Measurements from ENCODE around the gene FAM168A. TPM values are rescaled to one million over a fixed set of nuclear protein-coding genes. Genes with fewer than 3 reads are reported as not detected.

The FAM168A gene
- total RNA-seq, 2 experiments from 2014 or later, result 10.1 to 23.7 TPM

GRCh38 chr11:73414977-73415651 lies 182.8 kb downstream of the FAM168A start:
- Histone ChIP-seq H3K4me1 (ENCODE audit: insufficient read depth, low read length, poor library complexity, severe bottlenecking) (no peaks in the 10 kb centered on the region), H3K27ac (ENCODE audit: low read depth, low read length, poor library complexity, severe bottlenecking) (no peak overlapping the region), H3K4me3 (ENCODE audit: low read depth, low read length, poor library complexity, severe bottlenecking) (no peak overlapping the region), H4K20me1 (ENCODE audit: insufficient read depth, low read length) (no peaks in the 10 kb centered on the region), H3K79me2 (ENCODE audit: insufficient read depth, low read depth, low read length) (no peaks in the 10 kb centered on the region), H3K36me3 (ENCODE audit: insufficient read depth, low read length) (peaks cover 5% of the 10 kb centered on the region), H3K9me3 (ENCODE audit: low read length) (no peaks in the 10 kb centered on the region), H3K4me2 (ENCODE audit: low read length) (no peak overlapping the region), H3K9me2 (ENCODE audit: insufficient read depth, low read length) (no peaks in the 10 kb centered on the region), H2AFZ (ENCODE audit: low read length) (no peak overlapping the region)
- no peak for DNase-seq (ENCODE audit: low spot score)
- ChIA-PET POLR2A (interaction anchor here (0.5 to 1.4 kb wide), 5 partner anchors 9 to 222 kb away, joined by 3 to 8 read pairs (median 3); no protein-coding TSS in a partner anchor), CTCF (ENCODE audit: unreplicated experiment) (interaction anchor here (1.8 kb wide), 1 partner anchor 8 kb away, joined by 8 read pairs; no protein-coding TSS in a partner anchor)
- TF ChIP-seq EZH2phosphoT487 (IDR thresholded peaks at IDR 0.05; ENCODE audit: borderline replicate concordance, low read depth, low read length), result no peak
- TF ChIP-seq, protein P1, sequence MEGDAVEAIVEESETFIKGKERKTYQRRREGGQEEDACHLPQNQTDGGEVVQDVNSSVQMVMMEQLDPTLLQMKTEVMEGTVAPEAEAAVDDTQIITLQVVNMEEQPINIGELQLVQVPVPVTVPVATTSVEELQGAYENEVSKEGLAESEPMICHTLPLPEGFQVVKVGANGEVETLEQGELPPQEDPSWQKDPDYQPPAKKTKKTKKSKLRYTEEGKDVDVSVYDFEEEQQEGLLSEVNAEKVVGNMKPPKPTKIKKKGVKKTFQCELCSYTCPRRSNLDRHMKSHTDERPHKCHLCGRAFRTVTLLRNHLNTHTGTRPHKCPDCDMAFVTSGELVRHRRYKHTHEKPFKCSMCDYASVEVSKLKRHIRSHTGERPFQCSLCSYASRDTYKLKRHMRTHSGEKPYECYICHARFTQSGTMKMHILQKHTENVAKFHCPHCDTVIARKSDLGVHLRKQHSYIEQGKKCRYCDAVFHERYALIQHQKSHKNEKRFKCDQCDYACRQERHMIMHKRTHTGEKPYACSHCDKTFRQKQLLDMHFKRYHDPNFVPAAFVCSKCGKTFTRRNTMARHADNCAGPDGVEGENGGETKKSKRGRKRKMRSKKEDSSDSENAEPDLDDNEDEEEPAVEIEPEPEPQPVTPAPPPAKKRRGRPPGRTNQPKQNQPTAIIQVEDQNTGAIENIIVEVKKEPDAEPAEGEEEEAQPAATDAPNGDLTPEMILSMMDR (conservative IDR thresholded peaks at IDR 0.05; ENCODE audit: low read length), result no peak
- no TSS peak for BruUV-seq (replicated peaks)
- intact Hi-C loops (cut with micrococcal nuclease; ENCODE audit: unreplicated experiment), result loop anchor here (5.0 kb wide), 1 partner anchor 247 kb away; no protein-coding TSS in a partner anchor

- H3K36me3 ChIP-seq (ENCODE audit: insufficient read depth, low read length), result peaks cover 15% of the 10 kb centered on the region
- H3K9me2 ChIP-seq (ENCODE audit: insufficient read depth, low read length), result no peaks in the 10 kb centered on the region
- H3K4me3 ChIP-seq (ENCODE audit: low read depth, low read length, poor library complexity, severe bottlenecking), result no peak overlapping the region
- ChIA-PET CTCF (ENCODE audit: unreplicated experiment) (no interaction called here), POLR2A (no interaction called here)
- no peaks in the 10 kb centered on the region for H3K79me2 ChIP-seq (ENCODE audit: insufficient read depth, low read depth, low read length)
- TF ChIP-seq, protein P1 (conservative IDR thresholded peaks at IDR 0.05; ENCODE audit: low read length), result no peak
- TF ChIP-seq EZH2phosphoT487 (IDR thresholded peaks at IDR 0.05; ENCODE audit: borderline replicate concordance, low read depth, low read length), result no peak
- no peaks in the 10 kb centered on the region for H3K9me3 ChIP-seq (ENCODE audit: low read length)
- no peak overlapping the region for H2AFZ ChIP-seq (ENCODE audit: low read length)
- no TSS peak for BruUV-seq (replicated peaks)
- H4K20me1 ChIP-seq (ENCODE audit: insufficient read depth, low read length), result no peaks in the 10 kb centered on the region
- H3K27ac ChIP-seq (ENCODE audit: low read depth, low read length, poor library complexity, severe bottlenecking), result no peak overlapping the region
- intact Hi-C loops (cut with micrococcal nuclease; ENCODE audit: unreplicated experiment), result no loop called here
- DNase-seq (ENCODE audit: low spot score), result no peak
- H3K4me2 ChIP-seq (ENCODE audit: low read length), result no peak overlapping the region
- no peaks in the 10 kb centered on the region for H3K4me1 ChIP-seq (ENCODE audit: insufficient read depth, low read length, poor library complexity, severe bottlenecking)
Measured at GRCh38 chr11:73413256-73413655, 184.7 kb downstream of the FAM168A start.

DNA sequence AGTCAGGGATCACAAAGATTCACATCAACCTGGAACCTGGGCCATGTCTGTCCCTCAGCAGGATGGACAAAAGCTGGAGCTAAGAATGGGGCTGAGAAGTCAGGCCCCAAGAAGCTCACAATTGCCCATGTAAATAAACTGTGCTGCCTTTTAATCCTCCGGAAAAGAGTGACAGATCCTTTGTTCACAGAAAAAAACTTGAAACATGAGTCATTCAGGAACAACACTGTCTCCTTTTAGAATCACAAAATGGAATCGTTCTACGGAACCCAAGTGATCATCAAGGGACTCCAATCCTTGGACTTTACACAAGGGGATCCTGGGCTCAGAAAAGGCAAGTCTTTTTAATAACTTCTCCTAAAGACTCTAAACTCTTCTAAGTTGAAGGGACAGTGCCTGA lies 185.6 kb downstream of the FAM168A start:
- Histone ChIP-seq H3K36me3 (ENCODE audit: insufficient read depth, low read length) (peaks cover 18% of the 10 kb centered on the region), H2AFZ (ENCODE audit: low read length) (no peak overlapping the region), H3K79me2 (ENCODE audit: insufficient read depth, low read depth, low read length) (no peaks in the 10 kb centered on the region), H3K4me1 (ENCODE audit: insufficient read depth, low read length, poor library complexity, severe bottlenecking) (no peaks in the 10 kb centered on the region), H3K4me2 (ENCODE audit: low read length) (no peak overlapping the region), H3K4me3 (ENCODE audit: low read depth, low read length, poor library complexity, severe bottlenecking) (no peak overlapping the region), H3K9me3 (ENCODE audit: low read length) (no peaks in the 10 kb centered on the region), H3K27ac (ENCODE audit: low read depth, low read length, poor library complexity, severe bottlenecking) (no peak overlapping the region), H3K9me2 (ENCODE audit: insufficient read depth, low read length) (no peaks in the 10 kb centered on the region), H4K20me1 (ENCODE audit: insufficient read depth, low read length) (no peaks in the 10 kb centered on the region)
- DNase-seq (ENCODE audit: low spot score), result no peak
- no TSS peak for BruUV-seq (replicated peaks)
- ChIA-PET POLR2A (no interaction called here), CTCF (ENCODE audit: unreplicated experiment) (no interaction called here)
- intact Hi-C loops (cut with micrococcal nuclease; ENCODE audit: unreplicated experiment), result no loop called here
- TF ChIP-seq EZH2phosphoT487 (IDR thresholded peaks at IDR 0.05; ENCODE audit: borderline replicate concordance, low read depth, low read length), result no peak
- TF ChIP-seq, protein P1 (conservative IDR thresholded peaks at IDR 0.05; ENCODE audit: low read length), result no peak
